Peyer's patch (tissue), 4 donors: ENCODE results near the gene ZBTB7B.

Source experiments
- POLR2A ChIP-seq, 2 donors: fragments of 450-650 bp; IDR thresholded peaks; one replicate each; pipeline ENCODE4 v1.5.1; 2017; ENCODE audit warnings: antibody characterized with exemption in 2 of 2, mild to moderate bottlenecking in 2 of 2, moderate library complexity in 2 of 2
- TF ChIP-seq, protein P1 (sequence below), 6 experiments: fragments of 450-650 bp in 4 of 6; fragments of 200-600 bp in 2 of 6; sonication (generic) in 1 of 6; IDR thresholded peaks; one replicate each; pipeline ENCODE4 v1.5.1; 2017 to 2019; ENCODE audit warnings: antibody characterized with exemption in 6 of 6, mild to moderate bottlenecking in 3 of 6, moderate library complexity in 1 of 6

DNA sequence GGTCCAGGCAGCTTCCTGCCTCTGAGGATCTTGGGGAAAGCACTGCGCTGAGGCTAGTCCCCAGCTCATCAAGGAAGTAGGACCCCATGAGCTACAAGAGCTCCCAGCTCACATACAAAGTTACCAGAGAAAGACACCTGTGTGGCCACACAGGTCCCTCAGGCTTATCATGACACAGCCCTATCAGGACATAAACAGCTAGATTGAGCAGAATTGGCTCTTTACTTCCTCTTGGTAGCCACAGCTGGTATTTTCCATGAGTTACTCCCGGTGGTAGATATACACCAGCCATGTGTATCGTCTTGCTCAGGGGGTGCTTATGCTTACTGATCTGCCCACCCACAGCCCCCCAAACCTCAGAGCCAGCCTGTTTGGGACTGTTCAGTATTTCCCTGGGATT is 8.0 kb upstream of the ZBTB7B start:
- TF ChIP-seq, protein P1, sequence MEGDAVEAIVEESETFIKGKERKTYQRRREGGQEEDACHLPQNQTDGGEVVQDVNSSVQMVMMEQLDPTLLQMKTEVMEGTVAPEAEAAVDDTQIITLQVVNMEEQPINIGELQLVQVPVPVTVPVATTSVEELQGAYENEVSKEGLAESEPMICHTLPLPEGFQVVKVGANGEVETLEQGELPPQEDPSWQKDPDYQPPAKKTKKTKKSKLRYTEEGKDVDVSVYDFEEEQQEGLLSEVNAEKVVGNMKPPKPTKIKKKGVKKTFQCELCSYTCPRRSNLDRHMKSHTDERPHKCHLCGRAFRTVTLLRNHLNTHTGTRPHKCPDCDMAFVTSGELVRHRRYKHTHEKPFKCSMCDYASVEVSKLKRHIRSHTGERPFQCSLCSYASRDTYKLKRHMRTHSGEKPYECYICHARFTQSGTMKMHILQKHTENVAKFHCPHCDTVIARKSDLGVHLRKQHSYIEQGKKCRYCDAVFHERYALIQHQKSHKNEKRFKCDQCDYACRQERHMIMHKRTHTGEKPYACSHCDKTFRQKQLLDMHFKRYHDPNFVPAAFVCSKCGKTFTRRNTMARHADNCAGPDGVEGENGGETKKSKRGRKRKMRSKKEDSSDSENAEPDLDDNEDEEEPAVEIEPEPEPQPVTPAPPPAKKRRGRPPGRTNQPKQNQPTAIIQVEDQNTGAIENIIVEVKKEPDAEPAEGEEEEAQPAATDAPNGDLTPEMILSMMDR (IDR thresholded peaks at IDR 0.05), result no peak
- TF ChIP-seq POLR2A (IDR thresholded peaks at IDR 0.05), result no peak
